HPDE6-E6E7 (cell line): ENCODE measurements around the gene BCL7A.
"Not testable (repeated sequence)": the region's sequence is repeated elsewhere in the genome, so short reads cannot be mapped to it uniquely, and the experiment has no call there.

Experiments used
- DNase-seq: peaks from one replicate; pipeline ENCODE4 v3.0.0; 2011; ENCODE audit warnings: missing footprints; ENCODE audit errors: extremely low spot score

Gene BCL7A

GRCh38 chr12:122051231-122051876, 29.7 kb downstream of the BCL7A start:
- DNase-seq: no peak

GRCh38 chr12:122052285-122052684, 30.6 kb downstream of the BCL7A start:
- no peak for DNase-seq

DNA sequence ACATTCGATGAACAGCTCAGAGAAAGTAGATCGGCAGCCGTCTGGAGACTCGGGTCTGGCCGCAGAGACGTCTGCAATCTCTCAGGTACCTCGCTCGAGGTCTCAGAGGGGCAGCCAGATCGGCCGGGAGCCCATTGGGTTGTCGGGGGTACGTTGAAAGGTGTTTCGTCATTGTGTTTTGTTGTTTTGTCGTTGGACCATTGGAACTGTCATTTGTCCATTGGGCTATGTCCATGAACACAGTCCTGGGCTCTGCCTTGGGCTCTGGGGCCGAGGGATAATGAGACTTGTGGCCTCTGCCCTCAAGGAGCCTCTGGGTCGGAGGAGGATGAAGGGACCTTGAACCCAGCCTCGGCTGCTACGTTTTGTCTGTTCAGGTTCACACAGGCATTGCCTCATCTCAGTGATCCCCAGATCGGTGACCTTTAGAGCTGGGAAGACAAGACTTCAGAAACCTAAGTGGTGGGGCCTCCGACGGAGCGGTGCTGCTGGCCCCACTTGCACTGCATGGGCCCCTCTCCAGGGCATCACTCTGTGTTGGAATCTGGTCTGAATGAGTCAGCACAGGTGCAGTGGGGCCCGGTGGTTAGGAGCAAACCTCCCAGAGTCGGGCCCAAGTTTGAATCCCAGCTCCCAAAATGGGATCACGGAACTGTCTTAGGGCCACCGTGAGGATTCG, 33.3 kb downstream of the BCL7A start:
- DNase-seq: no peak

DNA sequence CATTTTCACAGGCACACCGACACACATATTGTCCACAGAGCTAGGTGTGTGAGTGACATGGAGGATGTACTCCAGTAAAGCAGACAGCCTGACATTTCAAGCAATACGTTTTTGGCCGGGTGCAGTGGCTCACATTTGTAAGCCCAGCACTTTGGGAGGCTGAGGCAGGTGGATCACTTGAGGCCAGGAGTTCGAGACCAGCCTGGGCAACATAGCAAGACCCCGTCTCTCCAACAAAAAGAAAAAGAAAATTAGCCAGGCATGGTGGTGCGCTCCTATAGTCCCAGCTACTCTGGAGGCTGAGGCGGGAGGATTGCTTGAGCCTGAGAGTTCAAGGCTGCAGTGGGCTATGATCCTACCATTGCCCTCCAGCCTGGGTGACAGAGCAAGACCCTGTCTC, 34.7 kb downstream of the BCL7A start:
- DNase-seq: not testable (repeated sequence)

- no peak for DNase-seq
Observed at GRCh38 chr12:122057007-122057735, 35.5 kb downstream of the BCL7A start.

- DNase-seq: no peak
Observed at GRCh38 chr12:122057769-122058168, 36.1 kb downstream of the BCL7A start.

- DNase-seq: no peak
Observed at GRCh38 chr12:122058549-122059149, 37.0 kb downstream of the BCL7A start.

DNA sequence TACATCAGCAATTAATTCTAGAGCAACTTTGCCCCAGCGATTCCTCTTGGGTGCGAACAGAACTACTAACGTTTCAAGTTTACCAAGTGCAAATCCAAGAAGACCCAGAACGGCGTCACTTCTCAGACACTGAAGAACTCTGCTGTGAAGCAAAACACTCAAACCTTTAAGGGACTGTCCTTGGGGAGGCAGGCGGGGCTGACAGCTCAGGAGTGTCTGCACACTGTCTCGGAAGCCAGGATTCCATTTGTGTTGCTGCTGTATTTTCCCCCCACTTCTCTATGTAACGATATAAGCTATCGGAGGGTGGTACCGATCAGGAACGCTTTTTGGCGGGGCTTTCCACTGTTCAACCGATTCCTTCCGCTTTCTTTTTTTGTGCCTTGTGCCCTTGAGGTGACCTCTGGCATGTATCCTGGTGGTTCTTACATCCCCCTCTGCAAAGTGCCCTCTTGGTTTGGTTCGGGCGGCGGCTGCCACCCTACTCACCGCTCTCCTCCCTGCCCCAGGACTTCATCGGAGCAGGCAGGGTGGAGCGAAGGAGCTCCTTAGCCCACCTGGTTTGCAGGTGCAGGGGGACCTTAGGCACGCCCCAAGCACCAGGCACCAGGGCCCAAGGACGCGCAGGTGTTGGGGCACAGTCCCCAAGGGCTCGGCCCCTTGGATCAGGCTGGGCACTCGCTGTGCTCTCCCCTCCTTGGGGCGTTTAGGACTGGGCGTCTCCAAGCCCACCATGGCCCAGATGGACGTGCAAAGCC, 37.7 kb downstream of the BCL7A start:
- no peak for DNase-seq

- no peak for DNase-seq
Observed at GRCh38 chr12:122060081-122060501, 38.4 kb downstream of the BCL7A start.

- no peak for DNase-seq
Observed at GRCh38 chr12:122061253-122061652, 39.6 kb downstream of the BCL7A start.

GRCh38 chr12:122062832-122063693, 41.4 kb downstream of the BCL7A start:
- DNase-seq: peak; percentile 87

- DNase-seq: no peak
Observed at GRCh38 chr12:122063694-122064024, 42.0 kb downstream of the BCL7A start.

GRCh38 chr12:122064025-122064777, 42.5 kb downstream of the BCL7A start:
- peak; percentile 90 for DNase-seq

DNA sequence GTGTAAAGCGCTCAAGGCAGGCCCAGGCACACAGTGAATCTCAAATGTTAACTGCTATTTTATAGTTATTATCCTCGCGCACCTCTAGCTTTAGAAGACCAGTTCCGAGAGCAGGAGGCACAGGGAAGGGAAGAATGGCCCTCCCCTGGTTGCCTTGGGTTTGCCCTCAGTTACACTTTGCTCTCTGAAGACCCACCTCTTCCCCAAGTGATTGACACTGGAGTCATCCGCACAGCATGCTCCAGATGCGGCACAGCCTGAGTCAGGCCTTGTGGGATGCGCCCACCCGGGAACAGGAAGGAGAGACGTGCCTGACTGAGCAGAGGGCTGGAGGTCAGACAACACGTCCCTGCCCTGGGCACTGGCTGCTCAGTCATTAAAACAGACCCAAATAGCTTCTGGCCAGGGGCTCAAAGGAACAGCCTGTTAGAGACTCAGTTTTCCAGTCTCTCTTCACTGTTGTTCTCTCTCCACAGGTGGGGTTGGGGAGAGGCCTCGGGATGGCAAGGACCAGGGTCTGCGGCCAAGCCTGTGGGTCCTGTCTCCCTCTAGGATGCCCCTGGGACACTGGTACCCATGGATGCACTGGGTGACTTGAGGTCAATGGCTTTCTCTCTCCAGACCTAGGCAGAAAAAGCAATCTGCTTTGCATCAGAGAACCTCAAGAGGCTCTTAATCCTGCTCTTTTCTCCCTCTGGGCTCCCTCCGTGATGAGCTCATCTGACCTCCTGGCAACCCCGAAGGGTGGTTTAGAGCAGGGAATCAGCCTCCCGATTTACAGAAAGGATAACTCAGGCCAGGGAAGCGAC, 43.3 kb downstream of the BCL7A start:
- DNase-seq: peak; percentile 68

DNA sequence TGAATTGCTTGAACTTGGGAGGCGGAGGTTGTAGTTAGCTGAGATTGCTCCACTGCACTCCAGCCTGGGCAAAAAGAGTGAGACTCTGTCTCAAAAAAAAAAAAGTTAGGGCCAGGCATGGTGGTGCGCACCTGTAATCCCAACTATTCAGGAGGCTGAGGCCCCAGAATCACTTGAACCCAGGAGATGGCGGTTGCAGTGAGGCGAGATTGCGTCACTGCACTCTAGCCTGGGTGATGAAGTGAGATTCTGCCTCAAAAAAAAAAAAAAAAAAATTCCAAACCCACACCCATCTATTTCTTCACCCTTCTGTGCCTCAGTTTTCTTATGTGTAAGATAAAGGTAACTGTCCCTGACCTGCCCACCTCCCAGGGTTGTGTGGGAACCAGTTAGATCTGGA, 45.9 kb downstream of the BCL7A start:
- DNase-seq: no peak

DNA sequence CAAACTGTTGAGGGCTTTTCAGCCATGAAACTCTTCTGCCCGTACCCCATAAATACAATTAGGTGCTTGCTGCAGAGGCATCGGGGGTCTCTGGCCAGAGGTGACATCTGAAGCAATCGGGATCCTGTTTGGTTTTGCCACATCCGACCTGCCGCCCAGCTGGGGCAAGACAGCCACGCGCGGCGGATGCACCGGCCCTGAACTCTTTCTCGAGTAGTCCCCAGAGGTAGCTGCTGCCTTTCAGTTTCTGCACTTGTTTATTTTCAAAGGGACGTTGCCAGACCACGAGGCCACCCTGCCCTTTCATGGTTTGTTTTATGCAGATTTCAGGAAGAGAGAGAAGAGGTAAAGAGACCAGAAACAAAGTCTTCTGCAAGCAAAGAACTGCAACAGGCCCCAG, 46.3 kb downstream of the BCL7A start:
- DNase-seq: no peak

DNA sequence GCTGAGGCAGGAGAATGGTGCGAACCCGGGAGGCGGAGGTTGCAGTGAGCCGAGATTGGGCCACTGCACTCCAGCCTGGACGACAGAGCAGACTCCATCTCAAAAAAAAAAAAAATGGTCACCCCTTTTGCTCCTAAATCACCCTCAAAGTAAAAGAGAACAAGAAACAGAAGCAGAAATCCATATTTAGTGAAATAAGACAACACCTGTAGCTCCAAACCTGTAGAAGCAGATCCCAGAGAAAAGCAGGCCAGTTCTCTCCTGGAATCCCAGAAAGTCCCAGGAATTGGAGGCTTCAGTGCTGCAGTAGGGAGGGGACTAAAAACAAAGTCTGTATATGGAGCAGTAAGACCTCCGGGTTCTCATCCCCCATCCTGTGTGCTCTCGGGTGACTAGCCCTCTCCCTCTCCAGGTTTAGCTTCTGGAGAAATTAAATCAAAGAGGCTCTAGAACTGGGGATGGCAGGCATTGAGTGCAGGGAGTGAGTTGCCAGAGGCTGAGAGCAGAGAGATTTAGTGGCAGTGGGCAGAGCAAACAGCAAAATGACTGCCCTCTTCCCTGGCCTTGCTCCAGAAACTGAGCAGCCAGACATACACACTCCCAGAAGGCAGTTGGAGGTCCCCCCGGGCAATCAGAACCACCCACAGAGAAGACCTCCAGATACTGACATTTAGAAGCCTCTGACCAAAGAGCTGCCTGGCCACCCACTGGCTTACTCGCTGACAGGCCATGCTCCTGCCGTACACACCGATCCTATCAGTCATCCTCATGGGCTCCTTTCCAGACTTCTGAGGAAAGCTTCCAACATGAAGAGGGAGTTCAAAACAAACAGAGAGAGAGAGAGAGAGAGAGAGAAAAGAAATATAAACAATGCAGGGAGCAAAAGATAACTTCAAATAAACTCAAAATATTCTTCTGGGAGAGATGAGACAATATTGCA, 50.6 kb downstream of the BCL7A start:
- DNase-seq: no peak

DNA sequence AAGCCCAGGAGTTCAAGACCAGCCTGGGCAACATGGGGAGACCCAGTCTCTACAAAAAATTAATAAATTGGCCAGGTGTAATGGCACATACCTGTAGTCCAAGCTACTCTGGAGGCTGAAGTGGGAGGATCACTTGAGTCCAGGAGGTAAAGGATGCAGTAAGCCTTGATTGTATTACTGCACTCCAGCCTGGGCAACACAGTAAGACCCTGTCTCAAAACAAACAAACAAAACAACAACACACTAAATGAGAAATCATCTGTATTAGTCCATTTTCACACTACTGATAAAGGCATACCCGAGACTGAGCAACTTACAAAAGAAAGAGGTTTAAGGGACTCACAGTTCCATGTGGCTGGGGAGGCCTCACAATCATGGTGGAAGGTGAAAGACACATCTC, 52.1 kb downstream of the BCL7A start:
- DNase-seq: no peak
